RCC 7860 (cell line): Measurements from ENCODE around the gene ARL13A.
"Not testable (repeated sequence)": the region's sequence is repeated elsewhere in the genome, so short reads cannot be mapped to it uniquely, and the experiment has no call there.

Source experiments
- DNase-seq: peaks from one replicate; pipeline ENCODE4 v3.0.0-alpha.2; 2015; ENCODE audit warnings: low spot score
- FAIRE-seq: peaks from 2 replicates; lab custom pipeline; 2012; peaks lifted over from hg19 to GRCh38; lab: Jason Lieb, UNC

The ARL13A gene

DNA sequence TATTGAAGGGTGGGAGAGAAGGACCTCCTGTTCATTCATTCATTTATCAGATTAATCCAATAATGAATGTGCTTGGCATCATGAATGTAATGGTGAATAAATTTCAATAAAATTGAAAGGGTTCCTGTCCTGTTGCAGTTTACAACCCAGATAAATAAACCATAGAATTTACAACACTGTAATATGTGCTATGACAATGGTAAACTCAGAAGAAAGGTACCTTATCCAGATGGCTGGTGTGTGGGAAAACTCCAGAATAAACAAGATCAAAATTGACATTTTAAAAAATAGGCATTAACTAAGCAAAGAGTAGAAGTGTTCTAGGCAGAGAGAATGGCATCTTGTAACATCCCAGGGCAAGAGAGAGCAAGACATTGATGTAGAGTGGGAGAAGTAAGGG, 15.3 kb downstream of the ARL13A start:
- FAIRE-seq (no peak), DNase-seq (no peak)

DNA sequence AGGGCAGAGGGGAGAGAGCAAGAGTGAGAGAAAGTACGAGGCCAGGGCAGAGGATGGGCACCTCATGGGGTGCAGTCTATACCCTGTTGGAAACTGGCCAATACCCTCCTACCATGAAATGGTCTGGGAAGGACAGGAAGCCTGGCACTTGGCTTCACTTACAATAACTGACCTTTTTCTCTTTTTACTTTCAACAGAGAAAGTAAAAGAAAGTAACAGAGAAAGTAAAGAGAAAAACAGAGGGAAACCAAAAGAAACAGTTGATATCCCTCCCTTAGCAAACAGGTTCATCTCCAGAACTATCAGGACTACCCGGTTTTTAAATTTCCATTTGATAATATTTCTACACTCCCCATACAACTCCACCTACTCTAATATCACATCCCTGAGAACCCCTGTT, 20.6 kb downstream of the ARL13A start:
- FAIRE-seq (no peak), DNase-seq (no peak)

DNA sequence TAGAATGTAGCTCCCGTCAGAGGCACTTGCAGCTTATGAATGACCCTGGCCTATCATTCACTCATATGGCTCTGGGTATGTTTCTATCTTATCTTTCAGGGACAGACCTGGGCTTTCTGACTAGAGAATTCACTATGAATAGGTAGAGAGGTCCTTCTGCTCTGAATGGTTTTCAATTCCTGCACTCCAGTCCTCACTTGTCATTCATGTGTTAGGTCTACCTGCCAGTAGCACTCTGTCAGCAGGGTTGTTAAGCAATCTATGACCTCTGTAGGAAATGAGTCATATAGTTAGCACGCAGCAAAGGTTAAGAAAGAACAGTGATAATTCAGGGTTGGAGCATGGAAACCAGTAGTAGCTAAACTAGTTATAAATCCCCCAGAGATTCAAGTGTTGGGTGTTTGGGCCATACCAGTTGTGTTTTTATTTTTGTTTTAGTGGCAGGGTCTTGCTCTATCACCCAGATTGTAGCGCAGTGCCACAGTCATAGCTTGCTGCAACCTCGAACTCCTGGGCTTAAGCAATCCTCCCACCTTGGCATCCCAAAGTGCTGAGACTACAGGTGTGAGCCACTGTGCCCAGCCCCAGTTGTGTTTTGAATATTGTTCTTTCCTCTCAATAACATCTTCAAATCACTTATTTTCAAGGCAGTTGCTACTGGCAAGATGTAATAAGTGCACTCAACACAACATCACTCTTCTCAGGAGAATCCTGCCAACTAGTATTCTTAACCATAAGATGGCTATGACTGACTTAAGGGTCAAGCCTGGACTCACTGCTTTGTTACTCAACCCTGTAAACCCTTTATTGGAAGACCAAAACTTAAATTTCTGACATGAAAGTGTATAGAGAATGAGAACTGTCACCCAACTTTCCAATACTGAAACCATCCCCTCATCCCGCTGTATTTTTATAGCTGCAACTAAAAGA, 25.1 kb downstream of the ARL13A start:
- FAIRE-seq (peak; percentile 78), DNase-seq (peak; percentile 49)

DNA sequence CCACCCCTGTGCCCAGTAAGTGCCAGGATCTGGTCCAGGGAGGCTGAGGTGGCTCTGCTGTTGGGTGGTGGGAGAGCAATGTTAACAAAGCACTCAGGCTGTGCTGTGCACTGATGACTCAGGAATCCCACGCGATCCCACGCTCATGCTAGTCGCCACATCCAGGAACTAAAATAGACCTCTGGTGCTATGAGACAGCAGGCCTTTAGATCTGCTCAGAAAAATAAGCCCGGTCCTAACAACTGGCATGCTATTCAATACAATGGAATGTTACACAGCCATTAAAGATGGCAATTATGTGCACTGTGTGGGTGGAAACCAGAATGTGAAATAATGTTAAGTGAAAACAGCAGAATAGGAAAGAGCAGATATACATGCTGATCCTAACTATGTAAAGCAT, 26.0 kb downstream of the ARL13A start:
- FAIRE-seq: no peak
- peak; percentile 66 for DNase-seq

DNA sequence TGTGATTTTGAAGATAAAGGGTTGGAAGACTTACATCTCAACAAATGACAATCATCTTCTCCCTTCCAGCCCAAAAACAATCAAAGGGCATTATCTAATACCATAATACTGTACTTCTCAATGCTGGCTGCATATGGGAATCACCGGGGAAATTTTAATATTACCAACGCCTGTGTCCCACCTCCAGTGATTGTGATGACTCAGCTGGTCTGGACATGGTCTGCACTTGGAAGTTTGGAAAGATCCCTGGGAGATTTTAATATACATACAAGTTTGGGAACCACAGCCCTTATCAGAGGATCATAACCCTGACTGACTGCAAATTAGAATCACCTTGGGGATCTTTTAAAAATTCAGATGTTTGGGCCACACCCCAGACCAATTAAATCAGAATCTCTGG, 29.9 kb downstream of the ARL13A start:
- FAIRE-seq: no peak
- DNase-seq: no peak

DNA sequence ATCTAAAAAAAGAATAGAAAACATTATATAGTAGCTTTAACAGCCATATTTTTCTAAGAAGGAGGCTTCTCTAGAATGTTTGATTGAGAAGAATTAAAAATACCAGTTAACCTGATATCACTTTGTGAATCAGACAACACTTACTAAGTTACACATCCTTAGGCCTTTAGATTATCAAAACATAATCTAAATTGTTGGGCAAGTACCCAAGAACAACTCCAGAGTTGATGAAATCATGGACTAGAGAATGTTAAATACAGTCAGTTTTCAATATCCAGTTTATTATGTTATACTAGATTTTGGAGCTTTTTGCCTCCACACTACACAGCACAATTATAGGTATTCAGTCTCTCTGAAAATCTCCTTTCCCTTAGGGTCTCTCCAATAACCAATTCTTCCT, 39.6 kb downstream of the ARL13A start:
- no peak for DNase-seq
- no peak for FAIRE-seq

DNA sequence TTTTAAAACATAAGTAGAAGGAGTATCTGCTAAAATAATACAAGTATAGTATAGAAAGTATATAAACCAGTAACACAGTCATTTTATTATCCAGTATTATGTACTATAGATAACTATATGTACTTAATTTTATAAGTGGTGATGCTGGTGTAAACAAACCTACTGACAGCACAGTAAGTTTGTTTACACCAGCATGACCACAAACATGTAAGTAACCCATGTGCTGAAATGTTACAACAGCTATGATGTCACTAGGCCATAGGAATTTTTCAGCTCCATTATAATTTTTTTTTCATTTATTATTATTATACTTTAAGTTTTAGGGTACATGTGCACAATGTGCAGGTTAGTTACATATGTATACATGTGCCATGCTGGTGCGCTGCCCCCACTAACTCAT, 42.5 kb downstream of the ARL13A start:
- not testable (repeated sequence) for DNase-seq, FAIRE-seq

DNA sequence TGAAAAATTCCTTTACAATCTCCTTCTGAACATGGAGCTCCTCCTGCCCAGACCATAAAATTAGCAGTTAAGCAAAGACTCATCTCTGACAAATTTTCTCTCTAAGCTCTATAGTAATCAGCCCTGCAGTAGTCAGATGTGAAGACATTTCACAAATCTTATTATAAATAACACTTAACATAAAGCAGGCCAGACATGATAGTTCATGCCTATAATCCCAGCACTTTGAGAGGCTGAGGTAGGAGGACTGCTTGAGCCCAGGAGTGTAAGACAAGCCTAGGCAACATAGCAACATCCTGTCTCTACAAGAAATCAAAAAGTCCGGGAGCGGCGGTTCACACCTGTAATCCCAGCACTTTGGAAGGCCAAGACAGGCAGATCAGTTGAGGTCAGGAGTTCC, 52.5 kb downstream of the ARL13A start:
- DNase-seq: no peak
- no peak for FAIRE-seq

DNA sequence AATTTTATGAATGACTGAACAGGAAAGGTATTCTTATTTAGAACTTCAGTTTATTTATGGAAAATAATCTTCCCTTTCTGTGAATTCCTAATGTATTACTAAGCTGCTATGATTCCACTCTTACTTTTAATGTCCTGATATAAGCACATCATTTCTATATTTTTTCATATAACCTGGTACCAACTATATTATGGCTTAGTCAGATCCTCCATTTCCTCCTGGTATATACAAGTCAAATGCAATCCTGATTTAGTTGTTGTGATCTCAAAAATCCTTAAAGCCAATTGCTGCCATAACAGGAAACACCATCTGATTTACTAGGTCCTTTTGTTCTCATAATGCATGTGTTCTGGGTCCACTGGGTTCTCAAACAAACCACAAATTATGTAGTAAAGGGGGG, 55.6 kb downstream of the ARL13A start:
- no peak for FAIRE-seq
- DNase-seq: no peak

DNA sequence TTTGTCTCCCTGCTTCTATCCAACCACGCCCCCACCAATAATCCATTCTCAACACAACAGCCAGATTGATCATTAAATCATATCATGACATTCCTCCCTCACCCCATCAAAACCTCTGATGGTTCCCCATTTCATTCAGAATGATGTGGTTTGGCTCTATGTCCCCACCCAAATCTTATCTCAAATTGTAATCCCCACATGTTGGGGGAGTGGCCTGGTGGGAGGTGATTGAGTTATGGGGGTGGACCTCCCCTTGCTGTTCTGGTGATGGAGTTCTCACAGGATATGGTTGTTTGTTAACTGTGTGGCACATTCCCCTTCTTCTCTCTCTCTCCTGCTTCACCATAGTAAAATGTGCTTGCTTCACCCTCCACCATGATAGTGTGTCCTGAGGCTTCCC, 59.1 kb downstream of the ARL13A start:
- FAIRE-seq: no peak
- no peak for DNase-seq

DNA sequence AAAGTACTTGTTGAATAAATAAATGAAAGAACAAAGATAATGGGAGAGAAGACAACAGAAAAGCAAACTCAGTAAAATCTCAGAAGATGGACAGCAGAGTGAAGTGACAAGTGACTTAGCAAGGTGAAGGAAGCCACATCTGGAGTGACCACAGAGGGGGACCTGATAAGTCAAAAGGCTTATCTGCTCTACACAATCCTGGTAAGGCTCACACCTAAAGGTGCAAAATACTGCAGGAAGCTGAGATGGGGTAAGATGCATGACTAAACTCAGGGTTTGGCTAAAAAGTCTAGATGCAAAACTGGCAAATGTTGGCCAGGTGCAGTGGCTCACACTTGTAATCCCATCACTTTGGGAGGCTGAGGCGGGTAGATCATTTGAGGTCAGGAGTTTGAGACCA, 60.2 kb downstream of the ARL13A start:
- no peak for DNase-seq

DNA sequence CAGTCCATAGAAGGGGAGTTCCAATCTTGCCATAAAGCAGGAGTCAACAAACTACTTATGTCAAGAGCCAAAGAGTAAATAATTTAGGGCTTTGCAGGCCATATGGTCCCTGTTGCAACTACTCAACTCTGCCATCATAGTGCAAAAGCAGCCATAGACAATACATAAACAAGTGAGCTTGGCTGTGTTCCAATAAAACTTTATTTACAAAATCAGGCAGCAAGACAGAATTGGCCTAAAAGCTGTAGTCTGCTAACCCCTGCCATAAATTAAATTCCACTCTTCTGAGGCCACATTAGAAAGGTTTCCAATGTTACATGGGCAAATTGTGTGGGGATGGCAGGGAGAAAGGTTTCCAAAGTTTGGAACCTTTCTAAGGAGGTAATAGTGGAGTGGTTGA, 67.7 kb downstream of the ARL13A start:
- DNase-seq (no peak), FAIRE-seq (no peak)

More for the DNA sequence above, 60.2 kb downstream of the ARL13A start:
- FAIRE-seq: no peak

DNA sequence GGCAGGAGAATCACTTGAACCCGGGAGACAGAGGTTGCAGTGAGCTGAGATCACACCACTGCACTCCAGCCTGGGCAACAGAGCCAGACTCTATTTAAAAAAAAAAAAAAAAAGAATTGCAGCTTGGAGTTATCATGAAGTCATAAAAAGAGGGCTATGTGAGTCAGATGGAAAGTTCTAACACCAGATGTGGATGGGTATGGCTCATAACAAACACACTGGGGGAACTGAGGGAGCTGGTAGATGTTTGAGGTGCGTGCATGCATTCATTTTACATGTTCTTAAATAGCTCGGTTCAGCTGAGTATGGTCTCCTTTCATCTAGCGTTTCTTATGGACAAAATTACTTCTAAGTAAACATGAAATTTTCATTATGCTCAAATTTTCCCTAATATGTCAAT, 70.7 kb downstream of the ARL13A start:
- no peak for DNase-seq
- no peak for FAIRE-seq
